Left ventricle myocardium superior (tissue), 1 donor: ENCODE data around the gene KCTD13. TPM values are rescaled to one million over a fixed set of nuclear protein-coding genes. Genes with fewer than 3 reads are reported as not detected.
"Not testable (repeated sequence)": the region's sequence is repeated elsewhere in the genome, so short reads cannot be mapped to it uniquely, and the experiment has no call there.

Experiments
- ATAC-seq: fragments of 200-7000 bp; cut with Tn5 transposase; one replicate; pipeline ENCODE4 v1.9.1; 2020; ENCODE audit warnings: mild to moderate bottlenecking, moderate library complexity
- DNase-seq: peaks from one replicate; pipeline ENCODE4 v3.0.0-alpha.2; 2020
- intact Hi-C: fragments of 100-400 bp; cut with micrococcal nuclease; formaldehyde crosslinking; loops from one replicate; pipeline ENCODE4 v1.11.0; 2022
- total RNA-seq: library from RNA; stranded (reverse); fragmentation: NEBNext Ultra II Directional; extraction: Animal tissue kit (Norgen Biotek cat#: 25700); gene quantifications from one replicate; pipeline ENCODE4 v1.2.1, GENCODE V29; 2021
- donor health status: DM: no; HTN: yes; CAD: no; lungs with severe emphysema.

The KCTD13 gene
- total RNA-seq, 1 donor from 2014 or later = 5.5 TPM

DNA sequence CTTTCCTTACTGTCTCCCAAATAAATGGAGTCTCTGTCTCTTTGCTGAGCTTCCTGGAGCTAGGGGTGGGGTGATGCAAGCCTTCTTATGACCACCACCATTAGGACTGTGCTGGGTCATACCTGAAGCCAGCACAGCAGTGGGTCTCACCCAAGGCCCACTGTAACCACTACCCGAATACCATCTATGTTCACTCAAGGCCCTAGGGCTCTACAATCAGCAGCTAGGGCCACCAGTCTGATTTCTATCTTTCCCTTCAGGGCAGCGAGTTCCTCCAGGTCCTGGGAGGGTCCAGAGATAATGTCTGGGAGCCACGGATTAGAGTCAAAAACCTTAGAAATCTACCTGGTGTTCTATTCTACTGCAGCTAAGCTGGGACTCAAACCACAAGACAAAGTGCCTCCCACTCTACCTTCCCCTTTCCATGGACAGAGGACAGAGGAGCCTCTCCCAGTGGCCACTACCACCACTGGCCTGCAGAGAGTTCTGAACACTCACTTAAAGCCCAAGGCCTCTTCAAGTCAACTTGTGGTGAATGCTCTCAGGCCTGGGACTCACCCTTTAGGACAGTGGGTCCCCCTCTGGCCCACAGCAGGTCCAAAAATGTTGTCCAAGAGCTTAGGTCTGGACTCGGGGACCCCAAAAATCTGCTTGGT, 24.9 kb upstream of the KCTD13 start:
- intact Hi-C loops = no loop called here
- ATAC-seq (no peak), DNase-seq (no peak)

DNA sequence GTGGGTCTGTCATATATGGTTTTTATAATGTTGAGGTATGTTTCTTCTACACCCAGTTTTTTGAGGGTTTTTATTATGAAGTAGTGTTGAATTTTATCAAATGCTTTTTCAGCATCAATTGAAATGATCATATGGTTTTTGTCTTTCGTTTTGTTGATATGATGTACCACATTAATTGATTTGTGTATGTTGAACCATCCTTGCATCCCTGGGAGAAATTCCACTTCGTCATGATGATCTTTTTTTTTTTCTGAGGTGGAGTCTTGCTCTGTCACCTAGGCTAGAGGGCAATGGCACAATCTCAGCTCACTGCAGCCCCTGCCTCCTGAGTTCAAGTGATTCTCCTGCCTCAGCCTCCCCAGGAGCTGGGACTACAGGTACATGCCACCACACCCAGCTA, 21.9 kb upstream of the KCTD13 start:
- ATAC-seq (no peak), DNase-seq (no peak)
- intact Hi-C loops = no loop called here

DNA sequence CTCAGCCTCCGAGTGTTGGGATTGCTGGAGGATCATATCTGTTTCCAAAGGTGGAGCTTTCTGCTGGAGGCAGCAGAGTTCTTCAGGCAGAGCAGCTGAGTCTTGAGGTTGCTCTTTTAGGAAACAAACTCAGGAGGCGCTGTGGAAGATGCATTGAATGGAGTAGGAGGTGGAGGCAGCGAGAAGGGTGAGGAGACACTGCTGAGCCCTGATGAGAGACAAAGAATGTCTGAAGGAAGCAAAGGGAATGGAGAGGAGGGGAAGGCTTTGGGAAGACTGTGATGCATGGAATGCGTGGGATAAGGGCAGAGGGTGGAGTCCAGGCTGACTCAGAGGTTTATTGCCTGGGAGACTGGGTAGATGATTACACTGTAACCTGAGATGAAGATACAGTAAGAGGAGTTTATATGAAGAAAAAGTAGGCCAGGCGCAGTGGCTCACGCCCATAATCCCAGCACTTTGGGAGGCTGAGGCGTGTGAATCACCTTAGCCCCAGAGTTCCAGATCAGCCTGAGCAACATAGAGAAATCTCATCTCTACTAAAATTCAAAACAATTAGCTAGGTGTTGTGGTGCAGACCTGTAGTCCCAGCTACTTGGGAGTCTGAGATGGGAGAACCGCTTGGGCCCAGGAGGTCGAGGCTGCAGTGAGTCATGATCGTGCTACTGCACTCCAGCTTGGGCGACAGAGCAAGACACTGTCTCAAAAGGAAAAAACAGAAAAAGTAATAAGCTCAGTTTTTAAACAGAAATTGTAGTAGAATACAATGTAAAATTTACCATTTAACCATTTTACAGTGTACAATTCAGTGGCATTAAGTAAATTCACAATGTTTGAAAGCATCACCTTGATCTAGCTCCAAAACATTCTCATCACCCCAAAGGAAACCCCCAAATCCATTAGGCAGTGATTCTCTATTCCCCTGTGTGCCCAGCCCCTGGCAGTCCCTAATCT, 18.1 kb upstream of the KCTD13 start:
- ATAC-seq (peak; percentile 58), DNase-seq (no peak)
- intact Hi-C loops = no loop called here

- DNase-seq = no peak
- intact Hi-C loops = no loop called here
- ATAC-seq = no peak
These were observed 14.6 kb upstream of the KCTD13 start for GRCh38 chr16:29940656-29941055.

- DNase-seq, ATAC-seq, intact Hi-C loops: not testable (repeated sequence)
These were observed 5.7 kb upstream of the KCTD13 start for GRCh38 chr16:29931750-29932149.

DNA sequence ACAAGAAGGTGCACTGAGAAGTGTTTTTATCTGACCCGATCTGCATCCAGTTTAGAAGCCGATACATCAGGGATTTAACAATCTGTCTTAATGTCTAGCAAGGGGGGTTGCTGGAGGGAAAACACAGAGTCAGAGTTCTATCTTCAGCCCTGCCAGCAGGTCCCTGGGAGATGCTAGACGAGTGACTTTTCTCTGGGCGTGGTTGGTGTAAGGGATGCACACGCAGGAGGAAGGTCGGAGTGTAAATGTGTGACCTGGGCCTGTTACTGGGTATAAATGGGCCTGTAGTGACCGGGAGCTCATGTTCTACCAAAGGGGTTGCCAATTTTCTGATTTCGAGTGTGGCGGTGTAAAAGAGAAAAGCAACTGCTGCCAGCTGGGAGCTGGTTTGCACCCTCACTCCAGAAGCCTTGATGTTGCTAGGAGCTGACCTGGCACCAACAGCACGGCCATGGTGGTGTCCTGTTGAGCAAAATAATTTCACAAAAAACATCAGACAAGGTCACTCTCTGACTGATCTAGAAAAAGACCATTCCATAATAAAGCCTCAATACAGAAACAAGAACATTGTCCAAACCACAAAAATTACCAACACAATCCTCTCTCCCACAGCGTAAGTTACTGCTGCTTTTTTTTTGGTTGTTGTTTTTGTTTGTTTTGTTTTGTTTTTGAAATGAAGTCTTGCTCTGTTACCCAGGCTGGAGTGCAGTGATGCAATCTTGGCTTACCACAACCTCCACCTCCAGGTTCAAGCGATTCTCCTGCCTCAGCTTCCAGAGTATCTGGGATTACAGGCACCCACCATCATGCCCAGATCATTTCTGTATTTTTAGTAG, 1.3 kb upstream of the KCTD13 start:
- intact Hi-C loops = no loop called here
- ATAC-seq (no peak), DNase-seq (no peak)

- ATAC-seq (peak; percentile 50), DNase-seq (no peak)
- intact Hi-C loops = no loop called here
These were observed 656 bp upstream of the KCTD13 start for GRCh38 chr16:29926711-29927052.

GRCh38 chr16:29925105-29925756, 795 bp downstream of the KCTD13 start:
- DNase-seq (no peak), ATAC-seq (no peak)
- intact Hi-C loops = no loop called here

DNA sequence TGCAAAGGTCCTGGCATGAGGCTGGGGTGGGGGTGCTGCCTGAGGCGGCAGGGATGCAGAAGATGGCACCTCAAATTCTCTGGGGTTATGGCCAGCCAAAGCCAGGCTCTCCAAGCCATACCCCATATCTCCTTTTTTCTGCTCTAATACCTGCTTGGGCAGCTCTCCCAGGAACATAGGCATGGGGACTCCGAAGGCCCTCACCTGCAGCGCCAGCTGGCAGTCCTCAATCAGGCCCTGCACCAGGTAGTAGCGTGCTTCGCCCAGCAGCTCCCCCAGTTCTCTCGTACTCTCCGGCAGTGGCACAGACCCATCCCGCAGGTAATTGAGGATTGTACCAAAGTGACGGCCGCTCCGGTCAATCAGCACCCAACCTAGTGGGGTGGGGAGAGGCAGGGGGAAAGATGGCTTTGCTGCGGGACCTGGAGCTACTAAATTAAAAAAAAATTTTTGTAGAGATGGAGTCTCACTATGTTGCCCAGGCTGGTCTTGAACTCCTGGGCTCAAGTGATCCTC, 3.0 kb downstream of the KCTD13 start:
- intact Hi-C loops = no loop called here
- ATAC-seq (no peak), DNase-seq (no peak)

DNA sequence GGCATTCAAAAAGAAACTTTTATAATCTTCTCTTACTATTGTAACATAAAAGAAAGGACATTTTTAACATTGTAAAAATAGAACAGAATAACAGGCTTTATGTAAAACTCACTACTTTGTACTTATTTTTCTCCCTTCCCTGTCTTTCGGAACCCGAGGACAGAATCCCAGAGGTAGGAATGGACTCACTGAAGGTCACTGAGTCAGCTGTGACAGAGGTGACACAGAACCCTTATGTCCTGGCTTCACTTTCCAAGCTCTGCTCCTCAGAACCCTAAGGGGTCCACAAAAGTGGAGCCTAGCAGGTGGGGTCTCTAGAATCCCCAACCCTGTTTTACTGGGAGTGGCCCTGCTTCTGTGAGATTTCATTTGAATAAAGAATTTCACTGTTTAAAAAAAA, 3.7 kb downstream of the KCTD13 start:
- DNase-seq = no peak
- ATAC-seq = no peak
- intact Hi-C loops = no loop called here

DNA sequence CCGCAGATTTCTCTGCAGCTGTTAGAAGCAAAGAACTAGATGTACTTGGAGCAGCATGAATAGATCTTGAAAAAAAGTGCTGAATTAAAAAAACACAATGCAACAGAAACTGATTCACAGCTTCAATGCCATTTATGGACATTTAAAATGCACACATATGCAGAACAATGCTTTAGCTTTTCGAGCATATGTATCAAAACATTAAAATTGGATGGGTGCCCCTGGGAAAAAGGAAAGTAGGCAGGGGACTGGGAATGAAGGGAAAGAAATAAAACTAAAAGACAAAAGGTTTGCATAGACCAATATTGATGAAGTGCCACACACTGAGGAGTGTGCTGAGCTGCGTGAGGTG, 5.0 kb downstream of the KCTD13 start:
- intact Hi-C loops = no loop called here
- DNase-seq (no peak), ATAC-seq (no peak)

- DNase-seq (no peak), ATAC-seq (no peak)
- intact Hi-C loops = no loop called here
These were observed 5.6 kb downstream of the KCTD13 start for GRCh38 chr16:29920288-29921033.

GRCh38 chr16:29916979-29917378, 9.0 kb downstream of the KCTD13 start:
- ATAC-seq (no peak), DNase-seq (no peak)
- intact Hi-C loops = no loop called here

DNA sequence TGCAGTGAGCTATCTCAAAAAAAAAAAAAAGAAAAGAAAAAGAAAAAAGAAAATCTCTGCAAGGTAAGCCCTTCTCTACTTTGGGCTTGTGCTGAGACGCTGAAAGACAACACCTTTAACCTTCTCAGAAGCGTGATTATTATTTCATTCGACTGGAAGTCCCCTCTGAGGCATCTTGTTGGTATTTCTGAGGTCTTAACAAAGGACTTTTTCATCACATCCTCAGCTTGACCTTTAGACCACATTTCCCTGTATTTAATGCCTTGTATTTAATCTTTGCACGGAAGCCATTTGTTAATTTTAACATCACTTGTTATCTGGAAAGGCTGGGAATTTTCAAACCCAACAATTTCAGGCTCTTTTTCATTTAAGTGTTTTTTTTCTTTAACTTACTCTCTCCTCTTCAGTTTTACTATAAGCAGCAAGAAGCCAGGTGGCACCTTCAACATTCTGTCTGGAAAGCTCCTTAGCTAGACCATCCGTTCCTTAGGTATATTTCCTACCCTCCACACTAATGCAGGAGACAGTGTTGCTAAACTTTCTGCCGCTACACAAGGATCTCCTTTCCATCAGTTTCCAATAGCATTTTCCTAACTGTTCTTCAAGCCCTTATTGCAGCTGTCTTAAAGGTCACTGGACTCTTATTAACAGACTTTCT, 10.3 kb downstream of the KCTD13 start:
- DNase-seq = no peak
- ATAC-seq = no peak
- intact Hi-C loops = no loop called here

DNA sequence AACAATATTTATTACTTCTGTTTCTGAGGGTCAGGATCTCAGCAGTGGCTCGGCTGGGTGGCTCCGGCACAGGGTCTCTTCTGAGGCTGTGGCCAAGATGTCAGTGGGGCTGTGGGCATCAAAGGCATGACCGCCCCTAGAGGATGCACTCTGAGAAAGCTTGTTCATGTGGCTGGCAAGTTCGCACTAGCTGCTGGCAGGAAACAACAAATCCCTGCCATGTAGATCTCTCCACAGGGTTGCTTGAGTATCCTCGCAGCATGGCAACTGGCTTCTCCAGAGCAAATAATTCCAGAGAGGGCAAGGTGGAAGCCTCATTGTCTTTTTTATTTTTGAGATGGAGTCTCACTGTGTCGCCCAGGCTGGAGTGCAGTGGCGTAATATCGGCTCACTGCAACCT, 12.5 kb downstream of the KCTD13 start:
- DNase-seq (no peak), ATAC-seq (no peak)
- intact Hi-C loops = no loop called here

- no peak for ATAC-seq
- intact Hi-C loops = no loop called here
- no peak for DNase-seq
These were observed 13.9 kb downstream of the KCTD13 start for GRCh38 chr16:29912087-29912486.

GRCh38 chr16:29911676-29912010, 14.4 kb downstream of the KCTD13 start:
- DNase-seq = no peak
- intact Hi-C loops = no loop called here
- peak; percentile 18 for ATAC-seq
